ENCODE measurements around the gene PHLDA3.

The PHLDA3 gene

DNA sequence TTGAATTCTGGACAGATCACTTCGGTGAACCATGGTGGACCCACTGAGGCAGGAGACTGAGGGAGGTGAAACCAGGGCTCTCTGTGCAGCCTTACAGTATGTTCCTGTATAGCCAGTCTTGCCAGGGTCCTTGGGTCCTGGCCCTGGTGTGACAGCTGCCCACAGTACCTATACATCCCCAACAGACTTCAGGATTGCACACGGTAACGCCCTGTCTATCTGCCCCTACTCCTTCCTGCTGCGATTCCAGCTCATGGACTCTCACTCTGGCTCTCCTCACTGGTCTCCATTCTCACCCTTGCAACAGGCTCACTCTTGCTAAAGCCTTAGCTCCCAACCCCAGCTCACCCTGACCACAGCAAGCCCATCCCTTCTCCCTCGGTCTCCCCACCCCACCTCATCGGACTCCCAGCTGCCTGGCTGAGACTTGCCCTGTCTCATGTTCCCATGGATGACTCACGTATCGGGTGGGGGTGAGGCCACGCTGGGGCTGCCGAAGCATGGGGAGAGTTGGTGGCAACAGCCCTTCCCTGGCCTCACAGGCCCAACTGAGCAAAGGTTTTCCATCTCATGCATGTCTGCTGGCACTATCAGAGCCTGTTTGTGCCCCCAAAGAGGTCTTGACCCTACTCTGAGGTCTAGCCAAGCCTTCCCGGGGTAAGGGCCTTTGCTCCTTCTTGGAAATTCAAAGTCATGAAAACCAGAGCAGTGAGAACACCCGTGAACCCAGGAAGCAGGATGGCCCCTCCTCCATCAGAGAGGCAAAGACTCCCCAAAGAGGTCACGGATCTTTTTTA is 7.1 kb downstream of the PHLDA3 start:
- DNase-seq, result peak; percentile 97

DNA sequence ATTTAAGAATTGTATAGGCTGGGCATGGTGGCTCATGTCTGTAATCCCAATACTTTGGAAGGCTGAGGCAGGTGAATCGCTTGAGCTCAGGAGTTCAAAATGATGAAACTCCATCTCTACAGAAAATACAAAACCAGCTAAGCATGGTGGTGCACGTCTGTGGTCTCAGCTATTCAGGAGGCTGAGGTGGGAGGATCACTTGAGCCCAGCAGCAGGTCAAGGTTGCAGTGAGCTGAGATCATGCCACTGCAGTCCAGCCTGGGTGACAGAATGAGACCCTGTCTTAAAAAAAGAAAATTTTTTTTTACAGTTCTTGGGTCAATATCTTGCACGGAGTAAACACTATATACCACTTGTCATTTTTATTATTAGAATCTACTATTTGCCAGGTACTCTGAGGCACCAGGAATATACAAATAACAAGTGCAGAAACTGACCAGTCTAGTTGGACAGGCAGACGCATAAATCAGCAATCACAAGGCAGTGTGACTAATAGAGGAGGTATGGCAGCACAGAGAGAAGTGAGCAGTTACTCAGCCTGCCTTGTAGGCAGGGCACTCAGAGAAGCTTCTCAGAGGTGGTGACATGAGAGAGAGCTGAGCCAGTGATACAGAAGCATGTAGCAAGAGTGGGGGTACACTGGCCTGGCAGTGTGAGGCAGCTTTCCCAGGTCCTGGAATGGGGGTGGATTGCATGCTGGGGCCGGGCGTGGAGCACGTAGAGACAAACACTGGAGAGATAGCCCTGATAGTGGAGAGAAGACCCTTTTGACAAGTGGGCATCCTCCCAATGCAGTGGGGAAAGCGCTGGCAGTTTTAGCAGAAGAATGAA is 8.0 kb downstream of the PHLDA3 start:
- peak; percentile 95 for DNase-seq

DNA sequence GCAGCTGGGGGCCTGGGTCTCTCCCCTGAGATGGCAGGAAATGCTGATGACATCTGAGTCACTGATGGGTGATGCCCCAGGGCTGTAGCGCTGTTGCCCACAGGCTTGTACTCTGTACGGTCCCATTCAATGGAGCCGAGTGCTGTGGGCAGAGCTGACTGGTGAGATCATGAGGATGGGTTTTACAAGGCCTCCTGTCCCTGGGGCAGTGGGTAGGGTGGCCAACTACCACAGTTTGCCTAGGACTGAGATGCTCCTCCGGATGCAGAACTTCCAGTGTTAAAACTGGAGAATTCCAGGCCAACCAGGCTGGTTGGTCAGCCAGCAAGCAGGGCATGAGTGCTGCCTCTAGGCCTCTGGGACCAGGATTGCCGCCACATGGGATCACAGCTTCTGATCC is 9.2 kb downstream of the PHLDA3 start:
- no peak for DNase-seq

DNA sequence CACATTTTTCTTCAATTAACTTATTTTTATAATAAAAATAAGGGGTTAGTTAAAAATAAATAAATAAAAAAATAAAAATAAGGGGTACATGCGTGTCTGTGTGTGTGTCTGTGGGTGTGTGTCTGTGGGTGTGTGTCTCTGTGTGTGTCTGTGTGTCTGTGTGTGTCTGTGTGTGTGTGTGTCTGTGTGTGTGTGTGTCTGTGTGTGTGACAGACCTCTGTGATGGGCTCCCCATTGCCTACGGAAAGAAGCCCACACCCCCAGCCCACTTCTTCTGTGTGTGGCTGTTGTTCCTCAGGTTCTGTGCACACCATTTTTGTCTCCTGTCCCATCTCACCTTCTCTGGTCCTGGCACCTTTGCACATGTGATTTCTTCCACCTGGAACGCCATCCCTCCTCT is 9.9 kb downstream of the PHLDA3 start:
- DNase-seq, result no peak

DNA sequence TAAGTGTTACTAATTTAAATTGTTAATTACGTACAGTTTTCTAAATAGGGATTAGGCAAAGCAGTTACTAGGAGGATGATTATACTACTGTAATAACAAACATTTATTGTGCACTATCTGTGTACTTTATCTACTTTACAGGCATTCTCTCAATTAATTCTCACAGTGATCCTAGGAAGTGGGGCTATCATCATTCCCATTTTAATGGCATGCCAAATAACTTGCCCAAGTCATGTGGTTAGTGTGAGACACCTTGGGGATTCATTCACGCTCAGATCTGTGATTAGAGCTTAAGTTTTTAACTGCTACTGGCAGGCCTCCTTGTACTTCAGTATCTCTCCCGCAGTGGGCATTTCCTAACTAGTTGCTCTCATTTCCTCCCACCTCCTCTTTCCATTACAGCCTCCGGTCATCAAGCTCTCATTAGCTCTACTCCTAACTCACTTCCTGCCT is 11.5 kb downstream of the PHLDA3 start:
- no peak for DNase-seq

DNA sequence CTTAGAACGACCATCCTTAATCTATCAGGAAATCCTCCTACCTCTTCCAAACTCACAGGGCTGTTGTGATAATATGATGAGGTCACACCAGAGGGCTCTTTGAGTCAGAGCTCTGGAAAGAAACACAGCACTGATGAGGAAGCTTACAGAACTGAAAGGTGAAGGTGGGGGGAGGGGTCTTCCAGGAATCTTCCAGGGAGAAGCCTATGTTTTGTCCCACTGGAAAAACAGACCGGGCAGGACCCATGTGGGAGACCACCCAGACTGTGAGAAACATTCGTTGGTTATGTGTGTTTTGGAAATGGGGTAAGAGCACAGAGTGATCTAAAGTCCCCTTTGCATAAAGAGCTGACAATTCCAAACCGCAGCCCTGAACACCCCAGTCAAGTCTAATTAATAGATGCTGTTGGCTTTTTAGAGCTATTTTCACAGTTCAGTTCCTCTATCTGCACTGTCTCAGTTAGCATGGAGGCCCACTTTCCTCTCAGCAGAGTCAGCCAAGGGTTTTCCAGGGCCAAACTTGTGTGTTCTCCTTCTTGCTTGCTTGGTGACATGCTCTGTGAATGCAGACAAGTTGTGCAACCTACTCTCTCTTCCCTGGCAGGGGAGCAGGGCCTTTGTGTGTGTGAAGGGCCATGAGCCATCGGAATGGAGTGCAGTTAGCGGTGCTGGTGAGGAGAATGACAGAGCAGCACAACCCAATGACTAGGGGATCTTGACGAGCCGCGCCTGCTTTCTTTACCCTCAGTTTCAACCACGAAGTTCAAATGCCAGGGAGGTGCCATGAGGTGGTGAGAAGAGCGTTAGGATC is 12.3 kb downstream of the PHLDA3 start:
- DNase-seq, result peak; percentile 97

DNA sequence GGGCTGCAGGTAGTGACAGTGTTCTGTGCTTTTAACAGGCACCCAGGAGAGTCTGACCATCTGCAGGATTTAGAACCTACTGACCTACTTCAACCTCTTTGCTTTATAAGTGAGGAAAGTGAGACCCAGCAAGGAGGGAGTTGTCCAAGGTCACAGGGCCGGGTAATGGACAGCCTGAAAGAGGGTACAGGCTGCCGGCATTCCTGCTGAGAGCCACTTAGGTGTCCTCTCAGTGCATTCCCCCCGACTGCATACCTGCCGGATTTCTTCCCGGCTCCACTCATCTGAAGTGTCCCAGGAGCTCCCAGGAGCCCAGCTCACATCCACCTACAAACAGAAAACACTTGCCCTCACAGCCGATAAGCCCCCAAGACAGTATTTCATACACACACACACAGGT is 13.9 kb downstream of the PHLDA3 start:
- no peak for DNase-seq

DNA sequence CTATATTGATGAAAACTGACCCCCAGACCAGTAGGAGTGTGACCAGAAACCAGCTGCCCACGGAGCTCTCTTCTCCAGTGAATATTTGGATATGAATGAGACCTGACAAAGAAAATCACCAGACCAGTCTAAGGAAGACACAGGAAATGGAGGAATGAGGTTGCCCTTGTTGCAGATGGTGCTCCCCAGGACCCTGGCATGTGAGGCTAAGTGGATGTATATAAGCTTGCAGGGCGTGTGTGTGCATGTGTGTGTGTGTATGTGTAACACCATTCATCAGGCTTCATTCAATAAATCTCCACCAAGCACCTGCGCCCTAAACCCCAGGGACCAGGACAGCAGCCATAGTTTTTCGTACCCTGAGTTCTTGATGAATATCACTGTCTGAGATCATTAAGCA is 14.4 kb downstream of the PHLDA3 start:
- DNase-seq, result no peak

DNA sequence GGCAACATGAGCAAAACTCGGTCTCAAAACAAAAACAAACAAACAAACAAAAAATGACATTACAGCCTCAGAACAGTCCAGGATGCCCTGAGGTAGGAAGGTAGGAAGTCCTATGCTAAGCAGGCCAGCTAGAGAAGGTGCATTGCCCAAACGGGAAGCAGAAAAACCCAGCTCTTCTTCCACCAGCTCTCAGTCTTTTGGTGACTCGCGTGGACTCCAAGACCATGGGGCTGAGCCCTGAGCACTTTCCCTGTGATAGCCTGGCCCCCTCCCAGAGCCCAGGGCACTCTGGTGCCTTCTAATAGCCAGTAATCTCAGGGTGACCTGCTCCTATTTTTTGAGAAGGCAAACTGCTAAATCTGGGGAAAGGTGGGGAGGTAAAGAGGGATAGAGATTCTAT is 16.1 kb downstream of the PHLDA3 start:
- no peak for DNase-seq

DNA sequence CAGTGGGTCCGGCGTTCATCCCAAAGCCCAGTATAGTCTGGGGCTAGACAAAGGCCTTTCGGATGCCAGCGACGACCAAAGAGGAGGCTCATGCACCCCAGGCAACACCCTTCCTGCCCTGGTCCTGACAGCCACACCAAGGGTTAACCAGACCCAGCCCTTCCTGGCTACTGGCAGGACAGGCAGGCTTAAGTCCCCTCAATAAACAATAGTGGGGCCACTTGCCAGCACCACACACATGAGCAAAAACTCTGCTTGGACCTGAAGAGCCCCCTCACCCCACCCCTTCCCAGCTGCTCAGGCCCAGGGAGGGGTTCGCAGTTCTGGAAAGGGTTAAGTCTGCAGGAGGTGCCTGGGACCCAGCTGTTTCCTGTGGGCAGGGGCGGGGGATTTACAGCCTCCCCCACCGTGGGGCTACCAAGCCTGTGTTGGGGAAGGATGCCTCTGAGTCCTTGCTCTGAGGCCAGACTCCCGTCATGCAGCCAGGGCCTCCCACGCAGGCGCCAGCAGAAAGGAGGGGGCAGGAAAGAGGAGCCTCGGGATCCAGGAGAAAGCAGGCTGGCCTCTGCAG is 18.2 kb downstream of the PHLDA3 start:
- DNase-seq, result peak; percentile 76

DNA sequence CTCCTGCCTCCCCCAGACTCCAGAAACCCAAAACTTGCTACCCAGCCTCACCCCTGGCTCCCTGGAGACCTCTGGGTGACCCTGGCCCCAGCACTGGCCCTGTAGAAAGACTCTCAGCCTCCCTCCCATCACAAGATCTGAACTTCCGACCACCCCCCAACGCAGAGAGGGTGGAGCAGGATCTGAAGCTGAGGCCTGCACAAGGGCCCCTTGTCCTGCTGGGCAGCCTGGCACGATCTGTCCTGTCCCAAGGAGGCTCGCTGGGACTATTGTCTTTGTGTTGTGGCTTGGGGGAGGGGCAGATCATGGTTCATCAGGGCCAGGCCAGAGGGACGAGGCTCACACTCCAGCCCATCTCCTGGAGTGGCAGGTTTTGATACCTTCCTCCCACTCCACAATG is 20.0 kb downstream of the PHLDA3 start:
- DNase-seq, result no peak

DNA sequence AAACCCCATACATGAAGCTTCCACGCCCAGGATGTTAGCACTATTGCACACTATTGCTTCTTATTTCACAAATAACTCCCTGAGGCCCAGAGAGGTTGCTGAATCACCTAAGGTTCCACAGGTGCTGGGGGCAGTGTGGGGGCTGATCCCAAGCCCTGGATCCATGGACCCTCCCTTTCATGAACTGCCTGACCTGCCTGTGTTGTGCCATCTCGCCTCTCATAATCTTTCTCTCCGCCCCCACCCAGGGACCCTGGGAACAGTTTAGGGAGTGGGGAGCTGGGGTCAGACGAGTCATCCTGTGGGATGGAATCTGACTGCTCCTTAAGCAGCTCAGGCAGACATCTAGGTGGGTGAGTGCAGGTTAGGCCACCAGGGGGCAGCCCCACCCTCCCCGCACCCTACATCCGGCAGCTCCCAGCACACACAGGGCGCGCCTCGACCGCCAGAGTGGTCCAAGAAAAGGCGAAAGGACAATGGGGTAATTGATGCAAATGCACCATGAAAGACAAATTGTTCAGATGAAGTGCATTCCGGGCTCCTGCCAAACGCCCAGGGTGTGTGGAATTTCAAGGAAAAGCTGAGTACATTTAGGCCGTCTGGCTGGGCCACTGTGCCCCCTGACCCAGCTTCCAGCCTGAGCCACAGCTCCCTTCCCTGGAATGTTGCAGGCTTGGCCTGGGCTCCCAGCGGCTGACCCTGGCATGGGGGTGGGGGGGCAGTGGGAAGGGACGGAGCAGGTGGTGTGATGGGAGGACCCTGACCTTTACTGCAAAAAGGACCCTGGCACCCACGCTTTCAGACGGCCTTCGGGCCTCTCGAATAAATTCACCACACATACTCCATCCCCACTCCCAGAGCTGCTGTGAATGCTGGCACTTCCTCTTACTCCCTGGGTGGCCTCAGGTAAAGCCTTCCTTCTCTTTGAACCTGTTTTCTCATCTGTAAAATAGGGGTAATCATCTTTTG is 20.8 kb downstream of the PHLDA3 start:
- peak; percentile 73 for DNase-seq

DNA sequence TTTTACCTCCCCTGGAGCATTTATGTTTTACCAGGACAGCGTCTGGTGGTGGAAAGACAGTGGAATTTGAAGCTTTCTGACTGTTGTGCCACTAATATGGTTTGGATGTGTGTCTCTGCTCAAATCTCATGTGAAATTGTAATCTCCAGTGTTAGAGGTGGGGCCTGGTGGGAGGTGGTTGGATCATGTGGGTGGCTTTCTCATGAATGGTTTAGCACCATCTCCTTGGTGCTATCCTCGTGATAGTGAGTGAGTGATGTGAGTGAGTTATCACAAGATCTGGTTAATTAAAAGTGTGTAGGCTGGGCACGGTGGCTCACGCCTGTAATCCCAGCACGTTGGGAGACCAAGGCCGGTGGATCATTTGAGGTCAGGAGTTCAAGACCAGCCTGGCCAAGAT is 23.7 kb downstream of the PHLDA3 start:
- DNase-seq, result no peak

DNA sequence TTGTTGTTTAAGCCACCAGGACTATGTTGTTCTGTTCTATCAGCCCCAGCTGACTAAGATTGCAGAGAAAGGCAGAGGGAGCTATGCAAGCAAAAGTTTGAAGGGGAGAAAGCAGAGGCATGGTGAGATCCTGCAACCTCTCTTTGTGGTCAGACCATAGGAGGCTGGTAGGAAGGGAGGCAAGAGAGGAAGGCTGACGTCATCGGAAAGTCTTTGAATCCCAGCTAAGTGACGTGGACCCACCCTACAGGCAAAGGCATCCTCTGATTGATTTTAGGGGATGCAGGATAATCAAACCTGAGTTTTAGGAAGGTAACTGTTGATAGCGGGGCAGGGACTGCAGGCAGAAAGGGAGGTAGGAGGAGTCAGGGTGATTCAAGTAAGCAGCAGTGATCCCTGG is 24.2 kb downstream of the PHLDA3 start:
- peak; percentile 38 for DNase-seq

DNA sequence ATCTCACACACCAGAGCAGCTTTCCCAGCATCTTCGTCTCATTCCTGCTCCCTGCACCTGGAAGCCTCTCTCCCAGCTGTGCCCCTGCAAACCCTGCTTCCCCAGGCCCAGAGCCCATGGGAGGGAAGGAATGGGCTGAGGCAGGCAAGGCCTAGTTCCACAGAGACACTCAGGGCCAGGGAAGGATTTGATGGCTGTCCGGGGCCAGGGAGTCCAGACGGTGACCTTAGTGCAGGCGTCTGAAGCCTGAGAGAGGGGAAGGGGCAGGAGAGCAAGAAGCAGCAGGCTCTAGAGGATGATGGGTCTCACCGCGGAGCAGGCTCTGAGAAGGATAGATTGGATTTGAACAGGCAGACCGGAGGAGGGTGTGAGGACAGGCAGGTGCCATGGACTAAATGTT is 25.2 kb downstream of the PHLDA3 start:
- no peak for DNase-seq

DNA sequence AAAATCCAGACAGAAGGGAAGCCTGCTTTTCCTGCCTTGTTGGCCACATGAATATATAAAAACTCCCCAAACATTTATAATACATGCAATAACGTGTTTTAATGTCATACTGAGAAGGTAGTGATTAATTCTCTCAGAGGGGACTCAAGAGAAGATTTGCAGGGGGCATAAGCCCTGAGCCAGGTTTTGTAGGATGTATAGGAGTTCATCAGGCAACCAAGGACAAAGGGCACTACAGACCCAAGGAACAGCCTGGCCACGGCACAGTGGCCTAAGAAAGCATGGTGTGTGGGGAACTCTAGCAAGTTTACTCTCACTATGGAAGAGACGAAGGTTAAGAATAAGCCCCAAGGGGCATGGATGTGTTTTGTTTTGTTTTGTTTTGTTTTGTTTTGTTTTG is 32.0 kb downstream of the PHLDA3 start:
- DNase-seq, result no peak

DNA sequence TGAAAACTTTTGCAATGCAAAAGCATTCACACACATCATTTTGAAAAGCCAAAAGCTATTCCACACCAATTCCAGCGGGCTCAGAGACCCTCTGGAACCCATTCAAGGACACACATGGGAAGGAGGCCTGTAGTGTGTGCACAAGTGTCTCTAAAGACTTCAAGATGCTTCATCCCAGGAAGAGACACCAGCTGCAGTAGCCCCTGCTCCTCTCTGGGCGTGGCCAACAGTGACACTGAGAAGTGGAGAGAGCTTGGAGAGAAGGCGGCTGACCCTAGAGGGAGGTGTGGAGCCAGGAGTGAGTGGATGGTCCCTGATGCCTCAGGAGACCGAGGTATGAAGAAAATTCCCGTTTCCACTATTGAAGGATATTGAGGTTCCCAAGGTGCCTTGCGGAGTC is 32.6 kb downstream of the PHLDA3 start:
- DNase-seq, result peak; percentile 53

DNA sequence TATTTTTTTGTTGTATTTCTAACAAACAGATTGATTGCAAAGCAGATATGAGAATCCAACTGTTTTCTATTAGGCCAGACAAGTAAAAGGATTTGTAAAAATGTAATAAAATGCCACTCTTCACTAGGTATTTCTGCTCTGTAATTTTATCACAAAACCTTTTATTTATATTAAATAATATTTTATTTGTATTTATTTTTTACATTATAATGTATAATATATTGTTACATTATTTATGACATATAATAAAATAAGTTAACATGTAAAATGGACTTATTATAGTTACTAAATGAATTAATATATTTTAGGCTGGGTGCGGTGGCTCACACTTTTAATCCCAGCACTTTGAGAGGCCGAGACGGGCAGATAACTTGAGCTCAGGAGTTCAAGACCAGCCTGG is 34.7 kb downstream of the PHLDA3 start:
- DNase-seq, result no peak

DNA sequence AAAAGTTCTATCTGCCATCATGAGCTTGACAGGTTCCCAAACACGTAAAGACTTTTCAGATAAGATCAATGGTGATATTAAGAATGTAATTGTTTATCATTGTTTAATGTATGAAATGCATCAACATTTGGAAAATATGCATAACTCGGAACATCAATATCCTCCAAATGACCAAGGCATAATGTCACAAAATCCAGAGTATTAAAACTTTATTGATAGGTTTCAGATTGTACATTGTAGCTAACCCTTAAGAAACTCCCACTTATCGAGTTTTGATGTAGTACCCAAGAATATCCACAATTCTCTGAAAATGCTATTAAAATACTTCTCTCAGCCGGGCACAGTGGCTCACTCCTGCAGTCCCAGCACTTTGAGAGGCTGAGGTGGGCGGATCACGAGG is 35.4 kb downstream of the PHLDA3 start:
- no peak for DNase-seq

DNA sequence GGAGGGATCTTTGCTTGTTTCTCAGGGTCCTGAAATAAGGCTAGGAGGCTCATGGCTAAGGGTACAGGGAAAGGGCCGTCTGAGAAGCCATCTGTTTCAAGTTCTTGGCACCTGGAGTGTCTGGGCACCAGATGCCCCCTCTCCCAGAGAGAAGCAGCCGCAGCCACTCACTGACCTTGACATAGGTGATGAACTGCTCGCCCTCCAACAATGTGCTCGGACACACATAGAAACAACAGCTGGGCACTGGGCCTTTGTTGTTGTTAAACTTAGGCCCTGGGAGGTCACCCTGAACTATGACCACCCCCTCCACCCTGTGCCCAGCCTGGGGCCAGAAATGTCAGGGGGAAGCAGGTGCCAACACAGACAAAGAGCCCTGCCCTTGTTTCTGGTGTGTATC is 38.2 kb downstream of the PHLDA3 start:
- no peak for DNase-seq

DNA sequence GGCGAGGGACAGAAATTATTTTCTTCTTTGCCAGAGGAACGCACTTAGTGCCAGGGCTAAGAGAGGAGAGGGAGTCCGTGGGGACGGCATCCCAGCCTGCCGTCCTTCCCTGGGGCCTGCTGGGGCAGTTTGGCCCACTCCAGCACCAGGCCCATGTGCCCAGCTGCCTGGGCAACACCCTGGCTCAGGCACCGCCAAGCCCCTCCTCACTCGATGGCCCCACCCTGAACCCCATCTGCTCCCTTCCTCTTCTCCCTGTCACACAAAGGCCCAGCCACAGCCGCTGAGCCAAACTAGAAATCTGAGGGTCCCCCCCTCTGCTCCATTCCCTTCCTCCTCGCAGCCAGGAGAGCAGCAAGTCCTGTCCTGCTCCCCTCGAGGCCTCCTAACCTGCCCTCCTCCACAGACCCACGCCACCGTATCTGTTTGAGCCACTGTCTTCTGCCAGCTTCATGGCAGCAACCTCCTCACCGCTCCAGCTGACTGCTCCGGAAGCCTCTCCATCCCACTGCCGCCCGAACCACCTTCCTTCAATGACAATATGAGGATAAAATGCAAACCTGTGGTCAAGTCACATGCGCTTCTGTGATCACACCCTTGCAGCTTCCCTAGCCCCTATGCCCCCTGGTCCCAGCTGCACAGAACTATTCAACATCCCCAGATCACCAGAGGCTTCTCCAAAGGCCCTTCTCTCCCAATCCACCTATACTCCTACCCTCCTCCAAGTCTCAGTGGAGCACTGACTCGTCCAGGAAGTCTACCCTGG is 39.1 kb downstream of the PHLDA3 start:
- no peak for DNase-seq
